Globus pallidus (tissue), 1 donor: ENCODE measurements around the gene NMNAT2.
A peak's percentile ranks its signal among the peaks of the same experiment; 100 is the strongest.

Experiments used
- DNase-seq: peaks from one replicate; pipeline ENCODE4 v3.0.0-alpha.2; 2015; ENCODE audit warnings: low spot score

NMNAT2 gene

GRCh38 chr1:183365093-183365492 lies 53.1 kb downstream of the NMNAT2 start:
- DNase-seq: no peak

DNA sequence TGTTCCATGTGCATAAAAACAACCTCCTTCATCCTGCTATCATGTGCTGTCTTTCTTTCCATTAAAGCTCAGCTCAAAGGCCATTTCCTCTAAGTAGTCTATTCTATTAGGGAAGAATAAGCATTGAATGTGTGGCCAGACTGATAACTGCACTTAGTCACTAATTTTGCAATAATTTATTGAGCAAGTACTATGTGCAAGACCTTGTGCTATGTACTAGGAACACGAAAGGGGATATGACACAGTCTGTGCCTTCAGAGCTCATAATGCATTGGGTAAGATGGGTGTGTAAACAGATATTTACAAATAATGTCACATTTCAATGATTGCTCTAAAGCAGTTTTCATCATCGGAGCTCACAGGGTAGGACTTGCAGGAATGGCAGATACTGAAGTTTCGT lies 54.2 kb downstream of the NMNAT2 start:
- DNase-seq: no peak

DNA sequence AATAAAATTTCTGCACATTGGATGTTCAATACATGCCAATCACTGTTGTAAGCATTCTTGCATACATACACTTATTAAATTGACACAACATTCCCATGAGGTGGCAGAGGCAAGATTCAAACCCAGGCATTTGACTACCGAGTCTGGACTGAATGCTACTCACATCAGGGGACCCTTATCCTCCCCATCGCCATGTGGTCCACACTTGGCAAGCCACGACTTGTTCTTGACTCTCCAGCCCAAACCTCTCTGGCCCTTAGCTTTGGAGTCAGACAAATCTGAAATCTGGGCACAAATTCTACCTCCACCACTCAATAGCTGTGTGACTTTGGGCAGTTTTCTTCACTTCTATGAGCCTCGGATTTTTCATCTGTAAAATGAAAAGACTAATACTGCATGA lies 57.1 kb downstream of the NMNAT2 start:
- no peak for DNase-seq

- DNase-seq: no peak
Measured at GRCh38 chr1:183360473-183360872, 57.7 kb downstream of the NMNAT2 start.

- no peak for DNase-seq
Measured at GRCh38 chr1:183356534-183357182, 61.5 kb downstream of the NMNAT2 start.

DNA sequence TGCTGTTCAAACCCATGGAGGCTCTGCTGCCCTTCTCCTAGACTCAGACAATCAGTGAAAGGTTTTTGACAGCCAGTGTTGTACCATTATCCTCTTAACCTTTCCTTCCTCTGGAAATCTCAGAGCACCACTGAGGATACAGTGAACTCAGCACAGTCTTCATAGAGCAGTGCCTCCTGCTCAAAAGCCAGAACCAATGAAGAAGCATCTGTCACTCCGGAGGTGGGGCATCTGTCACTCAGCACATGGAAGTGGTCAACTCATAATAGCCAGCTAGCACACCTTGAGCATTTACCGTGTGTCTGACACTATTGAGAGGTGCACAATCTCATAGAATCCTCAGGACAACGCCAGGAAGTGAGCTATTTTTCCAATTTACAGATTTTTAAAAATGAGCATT lies 62.4 kb downstream of the NMNAT2 start:
- DNase-seq: no peak

DNA sequence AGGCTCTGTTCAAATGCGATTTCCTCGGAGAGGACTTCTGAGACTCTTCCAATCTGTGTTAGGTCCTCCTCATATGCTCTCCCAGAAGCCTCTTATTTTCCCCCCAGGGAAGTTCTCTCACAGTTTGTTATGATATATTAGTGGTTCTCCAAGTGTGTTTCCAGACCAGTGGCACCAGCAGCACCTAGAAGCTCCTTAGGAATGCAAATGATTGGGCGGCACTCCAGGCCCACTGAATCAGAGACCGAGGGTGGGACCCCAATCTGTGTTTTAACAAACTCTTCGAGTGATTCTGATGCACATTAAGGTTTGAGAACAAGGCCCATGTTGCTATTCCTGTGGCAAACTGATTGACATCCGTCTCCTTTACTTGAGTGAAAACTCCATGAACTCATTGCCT lies 63.0 kb downstream of the NMNAT2 start:
- no peak for DNase-seq

DNA sequence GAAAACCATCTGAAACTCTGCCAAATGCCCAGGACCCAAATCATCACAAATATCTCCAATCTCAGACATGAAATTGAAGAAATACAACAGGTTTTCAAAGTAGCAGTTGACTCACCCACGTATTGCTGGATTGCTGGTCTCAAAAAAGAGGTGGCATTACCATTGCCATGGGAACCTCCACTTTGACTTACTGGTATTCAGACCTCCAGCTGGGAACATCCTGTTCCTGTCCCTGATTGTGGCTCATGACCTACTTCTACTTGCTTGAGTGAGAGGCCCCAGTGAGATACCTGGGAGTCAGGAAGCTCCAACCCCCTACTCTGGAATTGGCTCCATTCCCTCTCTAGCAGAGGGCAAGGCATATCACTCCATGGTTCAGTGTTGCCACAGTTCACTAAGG lies 64.6 kb downstream of the NMNAT2 start:
- no peak for DNase-seq

- DNase-seq: peak; percentile 67
Measured at GRCh38 chr1:183349201-183349711, 68.9 kb downstream of the NMNAT2 start.

DNA sequence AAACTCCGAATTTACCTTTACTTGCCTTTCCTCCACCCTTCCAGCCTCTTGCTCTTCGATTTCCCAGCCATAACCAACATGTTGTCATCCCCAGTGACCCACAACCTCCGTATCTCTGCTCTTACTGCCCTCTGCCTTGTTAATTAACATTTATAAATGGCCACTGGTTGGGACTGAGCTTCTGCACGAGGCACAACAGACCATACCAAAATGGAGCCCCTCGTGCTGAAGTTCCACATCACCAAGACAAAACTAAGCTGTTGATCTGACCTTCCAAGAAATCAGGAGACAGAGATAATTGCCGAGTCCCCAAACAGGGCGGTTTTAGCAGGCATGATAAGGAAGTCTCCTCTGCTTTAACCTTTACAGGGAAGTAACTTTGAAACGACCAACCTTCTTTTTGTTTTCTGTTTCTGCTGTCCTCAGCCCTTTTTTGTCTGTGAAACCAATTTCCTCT lies 71.9 kb downstream of the NMNAT2 start:
- no peak for DNase-seq

DNA sequence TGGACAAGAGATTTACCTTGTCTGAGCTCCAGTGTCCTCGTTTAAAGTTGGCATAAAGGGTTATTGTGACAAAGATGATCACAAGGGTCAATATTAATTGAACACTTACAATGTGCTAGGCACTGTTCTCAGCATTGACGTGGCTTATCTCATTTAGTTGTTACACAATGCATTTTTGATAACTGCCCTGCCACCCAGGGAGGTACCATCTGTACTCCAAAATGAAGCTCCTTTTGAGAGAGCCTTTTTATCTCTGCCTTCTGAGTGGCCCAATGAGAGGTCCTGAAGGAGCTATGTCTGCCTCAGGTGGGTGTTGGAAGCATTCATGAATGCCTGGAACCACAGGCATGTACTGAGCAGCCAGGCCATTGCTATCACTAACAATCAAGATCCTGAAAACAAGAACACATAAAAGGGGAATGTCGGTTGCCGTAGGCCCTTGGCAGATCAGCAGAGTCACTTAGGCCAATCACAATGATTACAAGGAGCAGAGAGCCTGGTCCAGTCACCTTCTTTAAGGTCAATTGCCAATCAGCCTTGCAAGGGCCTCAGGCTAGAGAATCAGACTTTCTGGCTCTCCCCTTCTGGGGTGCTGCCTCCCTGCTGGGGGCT lies 78.5 kb downstream of the NMNAT2 start:
- DNase-seq: no peak

DNA sequence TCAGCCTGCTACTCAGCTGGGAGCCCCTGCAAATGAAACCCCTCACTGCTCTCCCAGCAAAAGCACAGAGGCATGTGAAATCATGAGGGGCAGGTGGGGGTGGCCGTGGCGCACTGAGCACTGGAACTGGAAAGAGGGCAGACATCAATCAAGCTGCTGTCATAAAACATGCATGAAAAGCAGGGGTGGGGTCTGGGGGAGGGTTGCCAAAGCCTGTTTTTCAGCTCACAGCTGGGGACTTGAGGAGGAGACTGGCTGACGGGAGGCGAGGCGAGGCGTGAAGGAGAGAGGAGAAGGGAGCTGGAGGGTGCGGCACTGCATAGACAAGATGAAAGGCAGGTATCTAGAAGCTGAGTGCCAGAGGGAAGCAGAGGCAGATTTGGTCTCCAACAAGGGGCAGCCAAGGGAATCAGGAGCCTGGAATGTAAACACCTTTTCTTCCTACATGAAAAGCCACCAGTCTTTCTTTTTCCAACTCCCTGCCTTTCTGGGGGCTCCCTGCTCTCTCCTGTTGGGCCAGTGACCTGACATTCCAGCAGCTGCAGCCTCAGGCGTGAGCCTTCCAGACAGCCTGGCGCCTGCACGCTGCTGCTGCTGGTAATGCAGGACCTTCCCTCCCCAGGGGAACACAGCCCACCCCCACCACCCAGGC lies 87.0 kb downstream of the NMNAT2 start:
- no peak for DNase-seq

DNA sequence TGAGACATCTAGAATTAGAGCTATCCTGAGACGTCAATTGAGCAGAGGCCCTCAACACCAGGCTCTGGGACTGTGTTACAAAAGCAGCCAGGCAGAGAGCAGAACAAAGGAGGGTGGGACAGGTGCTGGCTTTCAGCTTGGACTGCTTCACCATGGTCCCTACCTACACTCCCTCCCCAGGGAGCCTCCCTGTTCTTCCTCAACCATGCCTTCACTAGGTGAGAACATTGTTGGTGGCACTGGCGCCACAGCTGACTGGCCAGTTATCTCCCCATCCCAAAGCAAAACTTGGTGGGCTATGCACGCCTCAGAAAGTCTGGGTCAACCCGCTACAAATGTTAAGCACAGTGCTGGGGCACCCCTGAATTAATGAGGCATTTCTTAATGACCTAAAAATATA lies 87.8 kb downstream of the NMNAT2 start:
- no peak for DNase-seq

GRCh38 chr1:183328371-183328770 lies 89.8 kb downstream of the NMNAT2 start:
- no peak for DNase-seq

DNA sequence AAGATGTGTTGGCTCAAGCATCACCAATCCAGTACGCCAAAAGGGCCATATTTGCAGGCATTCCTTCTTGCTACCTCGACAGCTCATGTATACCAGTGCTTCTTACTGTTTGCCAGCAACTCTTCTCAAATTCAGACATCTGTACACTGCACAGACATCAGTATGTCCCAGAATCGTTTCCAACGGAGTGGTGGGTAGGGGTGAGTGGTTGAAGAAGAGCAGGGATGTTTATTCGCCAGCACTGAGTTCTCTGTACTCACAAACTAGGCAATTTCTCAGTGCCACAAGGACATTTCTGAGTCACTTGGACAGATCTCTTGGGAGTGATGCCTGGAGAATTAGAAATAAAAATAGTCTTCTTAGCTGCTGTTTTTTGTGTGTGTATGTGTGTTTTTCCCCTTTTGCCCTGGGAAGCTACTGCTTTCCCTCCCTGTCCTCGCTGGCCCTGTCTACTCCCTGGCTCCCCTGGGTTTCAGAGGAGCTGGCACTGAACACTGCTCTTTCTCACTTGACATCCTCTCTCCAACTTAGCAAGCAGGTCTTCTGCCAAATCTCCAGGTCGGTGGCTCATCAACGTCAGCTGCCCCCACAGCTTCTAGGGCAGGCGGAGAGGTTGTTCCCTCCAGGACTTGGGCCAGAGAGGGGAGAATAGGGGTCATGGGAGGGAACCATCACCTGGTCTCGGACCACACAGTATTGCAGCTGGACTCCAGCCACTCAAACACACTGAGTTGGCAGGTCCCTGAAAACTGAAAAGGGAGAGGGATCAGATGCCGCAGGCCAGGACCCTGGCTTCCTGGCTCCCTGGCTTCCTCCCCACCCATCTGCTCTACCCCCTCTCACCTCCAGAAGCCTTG lies 90.5 kb downstream of the NMNAT2 start:
- DNase-seq: peak; percentile 16

GRCh38 chr1:183323849-183324683 lies 94.1 kb downstream of the NMNAT2 start:
- no peak for DNase-seq

DNA sequence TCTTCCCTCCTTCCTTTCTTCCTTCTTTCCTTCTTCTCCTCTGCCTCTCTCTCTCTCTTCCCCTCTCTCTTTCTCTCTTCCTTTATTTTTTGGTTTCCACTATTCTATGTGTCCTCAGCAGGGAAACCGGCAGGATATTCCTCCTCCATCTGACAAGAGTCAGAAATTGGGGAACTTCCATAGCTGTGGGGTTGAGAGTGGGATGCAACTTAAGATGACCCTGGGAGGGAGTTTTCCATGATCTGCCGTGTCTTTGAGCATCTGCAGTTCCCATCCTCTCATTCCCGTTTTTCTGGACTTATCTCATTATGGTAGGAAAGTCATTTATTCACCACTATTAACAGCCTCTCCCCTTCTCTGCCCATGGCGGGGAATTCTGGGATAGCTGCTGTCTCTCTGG lies 98.6 kb downstream of the NMNAT2 start:
- DNase-seq: no peak

- DNase-seq: no peak
Measured at GRCh38 chr1:183319051-183319450, 99.1 kb downstream of the NMNAT2 start.

GRCh38 chr1:183318433-183318832 lies 99.7 kb downstream of the NMNAT2 start:
- no peak for DNase-seq

DNA sequence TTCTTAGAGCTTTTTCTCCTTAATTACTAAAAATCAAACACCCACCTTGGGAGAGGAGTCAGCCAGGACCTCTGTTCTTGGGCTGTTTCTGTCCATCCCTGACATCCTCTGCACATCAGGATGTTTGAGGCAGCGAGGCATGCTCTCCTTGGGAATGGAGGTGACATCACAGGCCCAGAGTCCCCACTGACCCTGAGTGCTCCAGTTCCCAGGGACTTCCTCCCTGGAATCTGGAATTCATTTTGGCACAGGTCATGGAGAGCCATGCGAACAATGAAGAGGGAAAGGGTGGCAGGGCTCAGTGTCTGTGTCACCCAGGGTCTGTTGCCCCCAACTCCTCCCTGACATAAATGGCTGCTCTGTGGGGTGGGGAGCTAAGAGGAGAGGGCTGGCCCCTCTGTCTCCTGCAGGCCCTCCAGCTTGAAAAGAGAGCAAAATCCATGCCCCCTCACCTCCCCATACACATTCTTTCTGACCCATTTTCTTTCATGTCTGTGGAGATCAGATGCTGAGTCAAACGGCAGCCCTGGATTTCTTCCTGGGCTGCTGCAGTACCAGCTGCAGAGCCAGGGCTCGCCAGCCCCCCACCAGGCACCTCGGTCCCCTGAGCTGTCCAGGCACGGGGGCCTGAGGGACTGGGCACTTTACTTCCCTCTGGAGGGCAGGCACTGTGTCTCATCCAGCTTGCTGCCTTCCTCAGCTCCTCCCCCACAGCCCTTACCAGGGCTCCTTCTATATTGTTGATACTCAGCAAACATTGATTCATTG lies 102.0 kb downstream of the NMNAT2 start:
- DNase-seq: no peak

- DNase-seq: no peak
Measured at GRCh38 chr1:183313063-183313462, 105.1 kb downstream of the NMNAT2 start.
